ENCODE data around the gene RAP1GAP2. TPM values are rescaled to one million over a fixed set of nuclear protein-coding genes. Genes with fewer than 3 reads are reported as not detected.

Gene RAP1GAP2
- total RNA-seq, 4 donors from 2014 or later: 4.6 to 8.0 (median 5.6) TPM

- no peak for ATAC-seq (ENCODE audit: low FRiP score)
- no peak for DNase-seq (ENCODE audit: low spot score)
- TF ChIP-seq, protein P1, sequence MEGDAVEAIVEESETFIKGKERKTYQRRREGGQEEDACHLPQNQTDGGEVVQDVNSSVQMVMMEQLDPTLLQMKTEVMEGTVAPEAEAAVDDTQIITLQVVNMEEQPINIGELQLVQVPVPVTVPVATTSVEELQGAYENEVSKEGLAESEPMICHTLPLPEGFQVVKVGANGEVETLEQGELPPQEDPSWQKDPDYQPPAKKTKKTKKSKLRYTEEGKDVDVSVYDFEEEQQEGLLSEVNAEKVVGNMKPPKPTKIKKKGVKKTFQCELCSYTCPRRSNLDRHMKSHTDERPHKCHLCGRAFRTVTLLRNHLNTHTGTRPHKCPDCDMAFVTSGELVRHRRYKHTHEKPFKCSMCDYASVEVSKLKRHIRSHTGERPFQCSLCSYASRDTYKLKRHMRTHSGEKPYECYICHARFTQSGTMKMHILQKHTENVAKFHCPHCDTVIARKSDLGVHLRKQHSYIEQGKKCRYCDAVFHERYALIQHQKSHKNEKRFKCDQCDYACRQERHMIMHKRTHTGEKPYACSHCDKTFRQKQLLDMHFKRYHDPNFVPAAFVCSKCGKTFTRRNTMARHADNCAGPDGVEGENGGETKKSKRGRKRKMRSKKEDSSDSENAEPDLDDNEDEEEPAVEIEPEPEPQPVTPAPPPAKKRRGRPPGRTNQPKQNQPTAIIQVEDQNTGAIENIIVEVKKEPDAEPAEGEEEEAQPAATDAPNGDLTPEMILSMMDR (IDR thresholded peaks at IDR 0.05): no peak
These were observed 1.9 kb downstream of the RAP1GAP2 start for GRCh38 chr17:2798188-2798587.

GRCh38 chr17:2798678-2799077, 2.4 kb downstream of the RAP1GAP2 start:
- no peak for DNase-seq (ENCODE audit: low spot score)
- ATAC-seq (ENCODE audit: low FRiP score): no peak
- TF ChIP-seq, protein P1 (IDR thresholded peaks at IDR 0.05): no peak

DNA sequence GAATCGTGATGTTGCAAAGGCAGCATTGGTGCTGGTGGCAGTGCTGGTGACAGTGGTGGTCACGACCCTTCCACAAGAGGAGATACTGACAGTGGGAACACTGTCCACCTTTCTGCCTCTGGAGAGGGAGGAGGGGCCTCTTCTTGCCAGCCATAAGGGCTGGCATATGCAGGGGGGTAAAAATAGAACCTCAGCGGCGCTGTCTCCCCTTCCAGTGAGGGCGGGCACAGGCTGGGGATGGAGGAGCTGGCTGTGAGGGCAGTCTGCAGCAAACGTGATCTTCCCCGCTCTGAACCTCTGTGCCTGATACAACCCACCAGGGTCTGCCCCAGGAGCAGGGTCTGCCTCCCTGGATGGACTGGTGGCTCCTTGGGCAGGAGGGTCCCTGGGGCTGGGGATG, 3.4 kb downstream of the RAP1GAP2 start:
- DNase-seq (ENCODE audit: low spot score) (no peak), ATAC-seq (ENCODE audit: low FRiP score) (no peak)
- TF ChIP-seq, protein P1 (IDR thresholded peaks at IDR 0.05): no peak

GRCh38 chr17:2800367-2800766, 4.1 kb downstream of the RAP1GAP2 start:
- ATAC-seq (ENCODE audit: low FRiP score): no peak
- TF ChIP-seq, protein P1 (IDR thresholded peaks at IDR 0.05): no peak
- no peak for DNase-seq (ENCODE audit: low spot score)

DNA sequence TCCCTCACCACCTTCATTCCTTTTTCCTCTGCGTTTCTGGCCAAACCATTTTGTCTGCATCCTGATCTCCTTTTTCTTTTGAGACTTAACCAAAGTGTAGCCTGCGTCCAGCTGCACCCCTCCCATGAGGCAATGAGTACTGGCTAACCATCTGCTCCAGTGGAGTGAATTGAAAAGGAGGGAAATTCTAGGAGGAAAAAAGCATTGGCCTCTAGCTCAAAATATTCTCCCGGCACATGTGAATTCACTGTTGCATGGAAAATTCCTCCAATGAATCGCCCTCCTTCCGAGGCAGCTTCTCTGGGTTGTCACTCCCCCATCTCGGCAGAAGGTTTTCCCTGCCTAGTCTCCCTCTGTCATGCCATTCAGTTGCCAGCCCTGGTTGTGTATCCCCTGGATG, 5.6 kb downstream of the RAP1GAP2 start:
- TF ChIP-seq, protein P1 (IDR thresholded peaks at IDR 0.05): no peak
- no peak for ATAC-seq (ENCODE audit: low FRiP score)
- no peak for DNase-seq (ENCODE audit: low spot score)

- TF ChIP-seq, protein P1 (IDR thresholded peaks at IDR 0.05): no peak
- DNase-seq (ENCODE audit: low spot score) (no peak), ATAC-seq (ENCODE audit: low FRiP score) (no peak)
These were observed 6.3 kb downstream of the RAP1GAP2 start for GRCh38 chr17:2802574-2802973.

DNA sequence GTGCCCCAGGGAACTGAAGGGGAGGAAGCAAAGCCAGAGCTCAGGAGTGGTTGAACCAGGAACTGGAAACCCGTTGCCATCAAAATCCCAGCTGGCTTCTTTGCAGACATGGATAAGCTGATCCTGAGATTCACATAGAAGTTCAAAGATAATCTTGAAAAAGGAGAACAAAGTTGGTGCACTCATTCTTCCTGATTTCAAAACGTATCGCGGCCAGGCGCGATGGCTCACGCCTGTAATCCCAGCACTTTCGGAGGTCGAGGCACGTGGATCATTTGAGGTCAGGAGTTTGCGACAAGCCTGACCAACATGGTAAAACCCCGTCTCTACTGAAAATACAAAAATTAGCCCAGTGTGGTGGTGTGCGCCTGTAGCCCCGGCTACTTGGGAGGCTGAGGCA, 7.1 kb downstream of the RAP1GAP2 start:
- TF ChIP-seq, protein P1 (IDR thresholded peaks at IDR 0.05): no peak
- no peak for ATAC-seq (ENCODE audit: low FRiP score)
- no peak for DNase-seq (ENCODE audit: low spot score)

Measured in omental fat pad (tissue), 4 donors.